H1 (cell line): Measurements from ENCODE around the gene KRT84. TPM values are rescaled to one million over a fixed set of nuclear protein-coding genes. Genes with fewer than 3 reads are reported as not detected.

Source experiments
- CREB1 ChIP-seq: IDR thresholded peaks from 2 replicates; pipeline ENCODE4 v1.6.1; 2012; ENCODE audit warnings: inconsistent platforms
- EP300 ChIP-seq, 2 experiments: IDR thresholded peaks; 1 replicate in 1 of 2; 2 replicates in 1 of 2; pipeline ENCODE4 v1.6.1; 2011 to 2012; ENCODE audit warnings: low read depth in 2 of 2, low read length in 2 of 2, mild to moderate bottlenecking in 2 of 2, borderline replicate concordance in 1 of 2, inconsistent platforms in 1 of 2, moderate library complexity in 1 of 2
- SIRT6 ChIP-seq: IDR thresholded peaks from one replicate; pipeline ENCODE4 v1.7.1; 2012; ENCODE audit warnings: low read length, inconsistent platforms
- SUZ12 ChIP-seq: fragments of 200-600 bp; sonication (generic); IDR thresholded peaks from 2 replicates; pipeline ENCODE4 v1.6.1; 2012; ENCODE audit warnings: mild to moderate bottlenecking, inconsistent platforms, low read length, moderate library complexity, mixed read lengths
- polyA plus RNA-seq, 7 experiments: library from polyadenylated mRNA; depleted of rRNA in 3 of 7; stranded (reverse) in 5 of 7; unstranded in 2 of 7; fragments of >200 nt in 5 of 7; fragments of 200-250 nt in 2 of 7; gene quantifications; 1 replicate in 5 of 7; 2 replicates in 1 of 7; 4 replicates in 1 of 7; pipeline versions ENCODE4 v1.2.1 to v1.2.3, GENCODE V29; 2011 to 2013; ENCODE audit warnings: missing spikeins in 2 of 7, mixed read lengths in 2 of 7
- total RNA-seq: library from RNA; stranded (reverse); fragmentation: NEBNext Ultra II Directional; extraction: Animal tissue kit (Norgen Biotek cat#: 25700); gene quantifications from 2 replicates; pipeline ENCODE4 v1.2.1, GENCODE V29; 2021
- TF ChIP-seq, protein P1 (sequence below): fragments of 300-600 bp; sonication (generic); IDR thresholded peaks from 2 replicates; pipeline ENCODE4 v1.7.1; 2012; ENCODE audit warnings: low read length, moderate library complexity, mild to moderate bottlenecking, inconsistent platforms; ENCODE audit not compliant: insufficient replicate concordance

KRT84 gene
- total and polyA plus RNA-seq, 2 of the 8 experiments (the other 6 are each of a cell fraction or from before 2014, with no cell fraction given) = not detected

- TF ChIP-seq, protein P1, sequence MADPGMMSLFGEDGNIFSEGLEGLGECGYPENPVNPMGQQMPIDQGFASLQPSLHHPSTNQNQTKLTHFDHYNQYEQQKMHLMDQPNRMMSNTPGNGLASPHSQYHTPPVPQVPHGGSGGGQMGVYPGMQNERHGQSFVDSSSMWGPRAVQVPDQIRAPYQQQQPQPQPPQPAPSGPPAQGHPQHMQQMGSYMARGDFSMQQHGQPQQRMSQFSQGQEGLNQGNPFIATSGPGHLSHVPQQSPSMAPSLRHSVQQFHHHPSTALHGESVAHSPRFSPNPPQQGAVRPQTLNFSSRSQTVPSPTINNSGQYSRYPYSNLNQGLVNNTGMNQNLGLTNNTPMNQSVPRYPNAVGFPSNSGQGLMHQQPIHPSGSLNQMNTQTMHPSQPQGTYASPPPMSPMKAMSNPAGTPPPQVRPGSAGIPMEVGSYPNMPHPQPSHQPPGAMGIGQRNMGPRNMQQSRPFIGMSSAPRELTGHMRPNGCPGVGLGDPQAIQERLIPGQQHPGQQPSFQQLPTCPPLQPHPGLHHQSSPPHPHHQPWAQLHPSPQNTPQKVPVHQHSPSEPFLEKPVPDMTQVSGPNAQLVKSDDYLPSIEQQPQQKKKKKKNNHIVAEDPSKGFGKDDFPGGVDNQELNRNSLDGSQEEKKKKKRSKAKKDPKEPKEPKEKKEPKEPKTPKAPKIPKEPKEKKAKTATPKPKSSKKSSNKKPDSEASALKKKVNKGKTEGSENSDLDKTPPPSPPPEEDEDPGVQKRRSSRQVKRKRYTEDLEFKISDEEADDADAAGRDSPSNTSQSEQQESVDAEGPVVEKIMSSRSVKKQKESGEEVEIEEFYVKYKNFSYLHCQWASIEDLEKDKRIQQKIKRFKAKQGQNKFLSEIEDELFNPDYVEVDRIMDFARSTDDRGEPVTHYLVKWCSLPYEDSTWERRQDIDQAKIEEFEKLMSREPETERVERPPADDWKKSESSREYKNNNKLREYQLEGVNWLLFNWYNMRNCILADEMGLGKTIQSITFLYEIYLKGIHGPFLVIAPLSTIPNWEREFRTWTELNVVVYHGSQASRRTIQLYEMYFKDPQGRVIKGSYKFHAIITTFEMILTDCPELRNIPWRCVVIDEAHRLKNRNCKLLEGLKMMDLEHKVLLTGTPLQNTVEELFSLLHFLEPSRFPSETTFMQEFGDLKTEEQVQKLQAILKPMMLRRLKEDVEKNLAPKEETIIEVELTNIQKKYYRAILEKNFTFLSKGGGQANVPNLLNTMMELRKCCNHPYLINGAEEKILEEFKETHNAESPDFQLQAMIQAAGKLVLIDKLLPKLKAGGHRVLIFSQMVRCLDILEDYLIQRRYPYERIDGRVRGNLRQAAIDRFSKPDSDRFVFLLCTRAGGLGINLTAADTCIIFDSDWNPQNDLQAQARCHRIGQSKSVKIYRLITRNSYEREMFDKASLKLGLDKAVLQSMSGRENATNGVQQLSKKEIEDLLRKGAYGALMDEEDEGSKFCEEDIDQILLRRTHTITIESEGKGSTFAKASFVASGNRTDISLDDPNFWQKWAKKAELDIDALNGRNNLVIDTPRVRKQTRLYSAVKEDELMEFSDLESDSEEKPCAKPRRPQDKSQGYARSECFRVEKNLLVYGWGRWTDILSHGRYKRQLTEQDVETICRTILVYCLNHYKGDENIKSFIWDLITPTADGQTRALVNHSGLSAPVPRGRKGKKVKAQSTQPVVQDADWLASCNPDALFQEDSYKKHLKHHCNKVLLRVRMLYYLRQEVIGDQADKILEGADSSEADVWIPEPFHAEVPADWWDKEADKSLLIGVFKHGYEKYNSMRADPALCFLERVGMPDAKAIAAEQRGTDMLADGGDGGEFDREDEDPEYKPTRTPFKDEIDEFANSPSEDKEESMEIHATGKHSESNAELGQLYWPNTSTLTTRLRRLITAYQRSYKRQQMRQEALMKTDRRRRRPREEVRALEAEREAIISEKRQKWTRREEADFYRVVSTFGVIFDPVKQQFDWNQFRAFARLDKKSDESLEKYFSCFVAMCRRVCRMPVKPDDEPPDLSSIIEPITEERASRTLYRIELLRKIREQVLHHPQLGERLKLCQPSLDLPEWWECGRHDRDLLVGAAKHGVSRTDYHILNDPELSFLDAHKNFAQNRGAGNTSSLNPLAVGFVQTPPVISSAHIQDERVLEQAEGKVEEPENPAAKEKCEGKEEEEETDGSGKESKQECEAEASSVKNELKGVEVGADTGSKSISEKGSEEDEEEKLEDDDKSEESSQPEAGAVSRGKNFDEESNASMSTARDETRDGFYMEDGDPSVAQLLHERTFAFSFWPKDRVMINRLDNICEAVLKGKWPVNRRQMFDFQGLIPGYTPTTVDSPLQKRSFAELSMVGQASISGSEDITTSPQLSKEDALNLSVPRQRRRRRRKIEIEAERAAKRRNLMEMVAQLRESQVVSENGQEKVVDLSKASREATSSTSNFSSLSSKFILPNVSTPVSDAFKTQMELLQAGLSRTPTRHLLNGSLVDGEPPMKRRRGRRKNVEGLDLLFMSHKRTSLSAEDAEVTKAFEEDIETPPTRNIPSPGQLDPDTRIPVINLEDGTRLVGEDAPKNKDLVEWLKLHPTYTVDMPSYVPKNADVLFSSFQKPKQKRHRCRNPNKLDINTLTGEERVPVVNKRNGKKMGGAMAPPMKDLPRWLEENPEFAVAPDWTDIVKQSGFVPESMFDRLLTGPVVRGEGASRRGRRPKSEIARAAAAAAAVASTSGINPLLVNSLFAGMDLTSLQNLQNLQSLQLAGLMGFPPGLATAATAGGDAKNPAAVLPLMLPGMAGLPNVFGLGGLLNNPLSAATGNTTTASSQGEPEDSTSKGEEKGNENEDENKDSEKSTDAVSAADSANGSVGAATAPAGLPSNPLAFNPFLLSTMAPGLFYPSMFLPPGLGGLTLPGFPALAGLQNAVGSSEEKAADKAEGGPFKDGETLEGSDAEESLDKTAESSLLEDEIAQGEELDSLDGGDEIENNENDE = no peak
- TF ChIP-seq SUZ12 (no peak), EP300 (IDR thresholded peaks at IDR 0.05; ENCODE audit: borderline replicate concordance in 1 of 2, low read depth in 2 of 2, low read length in 2 of 2) (no peak), CREB1 (no peak), SIRT6 (no peak)
Measured at GRCh38 chr12:52366738-52367485, 18.5 kb downstream of the KRT84 start, which contains the start of gene KRT85 (continued).
